ENCODE measurements around the gene LONP1. TPM values are rescaled to one million over a fixed set of nuclear protein-coding genes. Genes with fewer than 3 reads are reported as not detected.

Gene LONP1
- total RNA-seq, 1 experiment from 2014 or later, result 113 TPM

- Histone ChIP-seq H3K14ac (ENCODE audit: insufficient read depth, low read length) (no peak overlapping the region), H3K9ac (ENCODE audit: extremely low read depth, insufficient read length, low read length) (no peak overlapping the region), H3K56ac (ENCODE audit: insufficient read length, low read depth, low read length) (no peak overlapping the region), H2AK5ac (ENCODE audit: insufficient read length, low read length) (no peak overlapping the region), H3K79me2 (ENCODE audit: insufficient read depth, low read length) (no peaks in the 10 kb centered on the region), H3K18ac (ENCODE audit: insufficient read length, low read depth, low read length) (no peak overlapping the region), H3K9me3 (ENCODE audit: control insufficient read depth, low read depth, low read length) (no peaks in the 10 kb centered on the region), H3K23ac (ENCODE audit: insufficient read length, low read depth, low read length) (no peak overlapping the region), H3K4ac (ENCODE audit: low read depth, low read length) (no peak overlapping the region), H3K27me3 (ENCODE audit: insufficient read depth, low read length) (no peaks in the 10 kb centered on the region), H2BK20ac (ENCODE audit: low read depth, low read length, poor library complexity, severe bottlenecking) (no peak overlapping the region), H3K27ac (ENCODE audit: insufficient read length, low read depth, low read length) (no peak overlapping the region), H4K5ac (ENCODE audit: insufficient read length, low read depth, low read length) (no peak overlapping the region), H3K79me1 (ENCODE audit: insufficient read depth, low read depth, low read length, poor library complexity, severe bottlenecking) (no peaks in the 10 kb centered on the region), H3K4me2 (ENCODE audit: insufficient read depth, insufficient read length, low read length) (no peak overlapping the region), H2BK5ac (ENCODE audit: insufficient read length, low read length) (no peak overlapping the region), H3T11ph (ENCODE audit: low read length) (no peak overlapping the region), H2AFZ (ENCODE audit: low read length) (no peak overlapping the region), H4K8ac (replicated peaks; ENCODE audit: insufficient read length, low read depth, low read length) (no peak overlapping the region), H3K4me1 (ENCODE audit: insufficient read depth, low read length) (no peaks in the 10 kb centered on the region), H4K20me1 (ENCODE audit: control insufficient read depth, insufficient read depth, insufficient read length) (no peaks in the 10 kb centered on the region), H2BK120ac (ENCODE audit: low read depth, low read length, poor library complexity, severe bottlenecking) (no peak overlapping the region), H4K91ac (ENCODE audit: insufficient read length, low read depth, low read length) (no peak overlapping the region), H3K23me2 (ENCODE audit: insufficient read length, low read depth, low read length, poor library complexity, severe bottlenecking) (peaks cover 2% of the 10 kb centered on the region), H2BK12ac (ENCODE audit: insufficient read length, low read depth, low read length) (no peak overlapping the region), H2BK15ac (ENCODE audit: low read depth, low read length) (no peak overlapping the region)
- Mint-ChIP-seq H3K4me3 (no peak overlapping the region), H3K27ac (no peak overlapping the region), H3K9me3 (0 out of 5 replicates have a peak, but pooled peaks cover 0 to 3% of the 10 kb centered on the region in 2 experiments), H3K4me1 (no peaks in the 10 kb centered on the region), H3K36me3 (ENCODE audit: insufficient read depth in 1 of 3, low read depth in 3 of 3) (peaks cover 48 to 92% (median 74%) of the 10 kb centered on the region in 3 experiments), H3K27me3 (ENCODE audit: low read depth) (no peaks in the 10 kb centered on the region; the same call in 1 of the 2 replicates)
- DNase-seq, result no peak
- WGBS (ENCODE audit: extremely low coverage, insufficient read length, low lambda C conversion rate), result no CpG with 5 or more reads among the region's 37 CpGs
- no peak for TF ChIP-seq CTCF (conservative IDR thresholded peaks at IDR 0.05)
Observed at GRCh38 chr19:5707576-5708575, 12.1 kb downstream of the LONP1 start.
